GM21515 (cell line): ENCODE data around the gene FGF6.
"Not testable (repeated sequence)": the region's sequence is repeated elsewhere in the genome, so short reads cannot be mapped to it uniquely, and the experiment has no call there.

Experiments used
- ATAC-seq: cut with Tn5 transposase; IDR thresholded peaks from one replicate; pipeline ENCODE4 v1.9.1; 2021; ENCODE audit not compliant: unreplicated experiment

FGF6 gene, protein sequence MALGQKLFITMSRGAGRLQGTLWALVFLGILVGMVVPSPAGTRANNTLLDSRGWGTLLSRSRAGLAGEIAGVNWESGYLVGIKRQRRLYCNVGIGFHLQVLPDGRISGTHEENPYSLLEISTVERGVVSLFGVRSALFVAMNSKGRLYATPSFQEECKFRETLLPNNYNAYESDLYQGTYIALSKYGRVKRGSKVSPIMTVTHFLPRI

DNA sequence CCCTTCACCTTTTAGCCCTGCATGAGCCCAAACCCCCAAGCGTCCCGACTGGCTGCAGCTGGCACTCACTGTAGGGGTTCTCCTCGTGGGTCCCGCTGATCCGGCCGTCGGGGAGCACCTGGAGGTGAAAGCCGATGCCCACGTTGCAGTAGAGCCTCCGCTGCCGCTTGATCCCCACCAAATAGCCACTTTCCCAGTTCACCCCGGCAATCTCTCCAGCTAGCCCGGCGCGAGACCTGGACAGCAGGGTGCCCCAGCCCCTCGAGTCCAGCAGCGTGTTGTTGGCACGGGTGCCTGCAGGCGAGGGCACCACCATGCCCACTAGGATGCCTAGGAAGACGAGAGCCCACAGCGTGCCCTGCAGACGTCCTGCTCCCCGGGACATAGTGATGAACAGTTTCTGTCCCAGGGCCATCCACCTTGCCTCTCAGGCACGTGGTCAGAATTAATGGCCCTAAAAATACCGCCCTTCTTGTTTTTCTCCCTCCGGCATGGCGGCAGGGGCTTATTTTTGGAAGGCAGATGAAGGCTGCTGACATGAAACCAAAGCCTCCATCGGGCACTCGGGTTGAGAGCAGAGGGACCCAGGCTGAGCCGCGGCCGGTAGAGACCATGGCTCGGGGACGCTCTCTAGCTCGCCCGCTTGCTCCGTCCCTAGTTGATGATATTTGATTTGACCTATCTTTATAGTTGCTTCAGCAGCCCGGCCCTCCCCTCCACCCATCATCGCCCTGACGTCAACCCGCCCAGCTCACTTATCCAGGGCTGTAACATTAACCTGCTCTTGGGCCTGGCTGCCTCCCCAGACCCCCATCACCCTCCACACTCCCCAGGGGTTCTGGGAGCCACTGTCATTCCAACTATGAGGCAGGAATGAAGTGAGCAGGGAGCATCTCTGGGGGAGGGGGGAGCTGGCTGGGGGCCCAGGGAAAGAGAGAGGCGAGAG is at the start of gene FGF6:
Gene FGF6, minus strand, starts transcription at position 660 of the 946 bp plus-strand sequence. Its CDS starts 245 bp downstream, at position 415.
- ATAC-seq, result no peak

DNA sequence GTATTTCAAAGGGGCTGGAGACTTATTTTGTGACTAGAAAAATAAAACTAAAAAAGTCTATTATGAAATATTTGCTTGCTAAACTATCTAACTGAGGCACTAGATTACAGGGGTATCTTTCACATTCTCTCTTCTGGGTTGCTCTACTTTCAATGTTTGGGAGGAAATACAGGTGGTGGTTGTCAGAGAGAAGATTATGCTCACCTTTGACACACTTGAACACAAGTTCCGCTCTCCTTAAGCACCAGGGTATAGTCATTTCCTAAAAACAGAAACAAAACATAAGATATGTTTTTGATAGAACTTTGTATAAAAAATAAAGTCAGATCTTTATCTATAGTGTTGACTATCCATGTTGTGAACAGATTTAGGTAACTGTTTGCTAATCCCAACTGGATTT is 45.4 kb upstream of the FGF6 start:
- ATAC-seq, result no peak

DNA sequence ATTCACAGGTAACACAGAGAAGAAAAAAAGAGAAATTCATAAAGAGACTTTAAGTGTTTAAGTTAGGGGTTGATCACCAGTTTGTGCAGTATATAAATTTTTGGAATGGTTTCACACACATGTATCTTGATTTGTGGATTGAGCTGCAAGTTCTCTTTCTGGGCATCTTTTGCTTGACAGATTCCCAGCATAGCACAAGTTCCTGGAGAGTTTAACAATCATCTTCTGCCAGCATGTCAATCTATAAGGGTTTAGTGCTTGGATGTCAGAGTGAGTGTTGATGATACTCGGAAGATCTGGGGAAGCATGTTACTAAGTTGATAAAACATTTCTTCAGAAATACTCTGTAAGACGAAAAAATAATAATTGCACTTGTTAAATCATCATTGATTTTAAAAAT is 43.9 kb upstream of the FGF6 start:
- ATAC-seq, result no peak

DNA sequence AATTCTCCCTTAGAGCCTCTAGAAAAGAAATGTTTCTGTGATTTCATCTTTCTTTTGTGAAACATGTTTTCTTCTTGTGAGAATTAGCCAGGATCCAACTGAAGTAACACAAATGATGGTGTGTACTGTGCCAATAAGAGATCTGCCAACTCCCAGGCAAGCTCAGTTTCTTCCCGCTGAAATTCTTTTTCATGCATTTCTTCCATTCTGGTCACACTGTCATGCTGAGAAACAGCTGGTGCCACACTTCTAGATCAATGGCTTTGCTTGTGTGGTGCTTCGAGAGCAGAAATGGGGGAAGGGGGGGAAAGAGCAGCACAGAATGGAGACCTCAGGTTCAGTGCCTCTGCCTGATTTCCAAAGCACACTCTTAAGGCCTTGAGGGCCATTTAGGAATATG is 41.4 kb upstream of the FGF6 start:
- no peak for ATAC-seq

DNA sequence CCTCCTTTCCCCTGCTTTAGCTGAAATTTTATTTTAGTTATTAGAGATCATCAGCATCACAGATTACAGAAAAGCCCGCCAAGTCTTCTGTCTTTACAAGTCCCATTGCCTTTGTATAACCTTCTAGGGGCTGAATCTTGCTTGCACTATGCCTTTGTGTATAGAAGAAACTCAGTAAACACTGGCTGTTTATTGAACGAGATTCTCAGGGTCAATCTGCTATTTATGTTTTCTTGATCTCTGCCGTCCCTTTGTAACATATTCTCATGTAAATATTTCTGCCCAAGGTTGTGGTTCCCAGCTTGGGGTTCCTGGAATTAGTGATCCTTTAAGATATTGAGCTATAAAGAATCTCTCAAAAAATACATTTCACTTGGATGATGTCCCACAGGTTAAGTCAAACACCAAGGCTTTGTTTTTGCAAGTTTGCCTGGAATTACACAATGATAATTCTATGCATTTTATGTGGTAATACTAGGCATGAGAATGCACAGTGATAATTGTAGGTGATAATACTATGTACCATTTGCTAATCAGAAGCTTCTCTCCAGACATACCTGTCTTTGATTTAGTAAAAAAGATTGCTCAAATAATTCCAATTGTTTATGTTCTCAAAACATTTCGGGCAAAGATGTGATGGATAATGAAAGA is 40.6 kb upstream of the FGF6 start:
- no peak for ATAC-seq

DNA sequence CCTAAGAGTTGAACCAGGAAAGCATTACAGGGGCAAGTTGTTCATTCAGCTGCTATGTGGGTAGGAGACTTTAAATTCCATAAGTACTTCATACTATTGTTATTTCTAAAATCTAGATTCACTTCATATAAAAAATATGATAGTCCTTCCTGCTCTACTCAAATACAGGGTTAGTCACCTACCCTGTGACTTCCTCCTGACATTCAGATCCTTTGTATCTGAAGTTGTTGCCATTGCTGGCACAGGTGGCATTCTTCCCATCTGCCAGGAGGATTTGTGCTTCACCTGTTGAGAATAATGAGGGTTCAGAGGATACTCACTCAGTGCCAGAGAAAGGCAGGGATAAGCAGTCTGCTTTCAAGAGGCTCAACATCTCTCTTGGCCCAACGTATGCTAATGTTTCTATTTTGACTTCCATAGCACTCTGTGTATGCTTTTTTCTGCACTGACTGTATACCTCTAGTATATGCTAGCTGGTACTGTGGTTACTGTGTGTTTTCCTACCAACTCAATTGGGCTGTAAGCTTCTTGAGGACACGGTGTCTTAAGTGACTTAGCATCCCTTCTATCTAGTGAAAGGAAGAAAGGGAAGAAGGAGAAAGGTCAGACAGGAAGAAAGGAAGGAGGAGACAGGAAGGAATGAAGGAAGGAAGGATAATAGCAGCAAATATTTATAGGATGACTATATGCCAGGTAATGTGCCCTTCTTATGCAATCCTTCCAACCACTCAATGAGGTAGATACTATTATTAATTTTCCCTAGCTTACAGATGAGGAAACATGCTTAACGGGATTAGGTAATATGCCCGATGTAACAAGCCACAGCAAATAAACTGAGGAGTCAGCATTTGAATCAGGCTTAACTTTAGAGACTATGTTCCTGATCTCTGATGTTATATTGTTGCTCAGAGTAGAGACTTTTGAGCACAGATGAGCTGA is 38.5 kb upstream of the FGF6 start:
- no peak for ATAC-seq

DNA sequence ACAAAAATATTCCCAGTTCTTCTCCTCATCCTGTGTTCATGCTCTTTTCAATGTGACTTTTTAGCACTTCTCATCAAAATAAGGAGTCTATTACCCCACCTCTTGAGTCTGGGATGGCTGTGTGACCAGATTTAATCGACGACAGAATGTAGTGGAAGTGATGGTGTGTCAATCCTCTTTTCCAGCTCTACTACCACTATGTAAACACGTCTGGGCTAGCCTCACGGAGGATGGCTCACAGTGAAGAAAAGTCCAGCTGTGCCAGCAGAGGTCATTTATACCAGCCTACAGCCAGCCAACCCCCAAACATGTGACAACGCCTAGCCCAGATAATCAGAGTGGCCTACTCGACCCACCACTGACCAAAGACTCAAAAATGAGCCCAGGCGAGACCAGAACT is 37.3 kb upstream of the FGF6 start:
- no peak for ATAC-seq

DNA sequence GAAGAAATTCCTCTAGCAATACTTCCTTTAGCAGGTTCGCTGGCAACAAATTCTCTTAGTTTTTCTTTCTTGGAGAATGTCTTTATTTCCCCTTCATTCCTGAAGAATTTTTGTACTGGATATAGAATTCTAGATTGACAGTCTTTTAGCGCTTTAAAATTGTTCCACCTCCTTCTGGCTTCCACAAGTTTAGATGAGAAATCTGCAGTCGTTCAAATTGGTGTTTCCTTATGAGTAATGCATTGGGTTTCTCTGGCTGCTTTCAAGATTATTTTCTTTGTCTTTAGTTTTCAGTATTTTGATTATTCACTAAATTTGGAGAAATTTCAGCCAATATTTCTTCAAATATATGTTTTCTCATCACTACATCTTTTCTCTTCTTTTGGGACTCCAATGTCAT is 33.3 kb upstream of the FGF6 start:
- ATAC-seq, result no peak

DNA sequence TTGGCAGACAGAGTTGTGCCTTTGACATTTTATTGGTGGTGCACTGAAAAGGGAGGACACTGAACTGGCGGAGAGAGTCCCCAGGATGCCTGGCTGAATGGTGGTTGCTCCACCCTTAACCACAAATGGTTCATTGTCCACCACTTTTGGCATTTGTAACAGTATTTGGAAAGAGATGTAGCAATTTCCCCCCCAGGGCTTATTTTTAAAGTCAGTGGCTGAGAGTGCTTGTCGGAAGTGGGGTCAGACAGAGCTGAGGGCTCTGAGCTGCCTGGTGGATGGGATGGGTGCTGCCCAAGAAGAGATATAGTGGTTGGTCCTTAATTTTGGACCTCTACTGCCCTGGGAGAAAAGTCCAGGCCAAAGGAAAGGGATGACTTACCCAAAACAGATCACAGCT is 31.5 kb upstream of the FGF6 start:
- no peak for ATAC-seq

DNA sequence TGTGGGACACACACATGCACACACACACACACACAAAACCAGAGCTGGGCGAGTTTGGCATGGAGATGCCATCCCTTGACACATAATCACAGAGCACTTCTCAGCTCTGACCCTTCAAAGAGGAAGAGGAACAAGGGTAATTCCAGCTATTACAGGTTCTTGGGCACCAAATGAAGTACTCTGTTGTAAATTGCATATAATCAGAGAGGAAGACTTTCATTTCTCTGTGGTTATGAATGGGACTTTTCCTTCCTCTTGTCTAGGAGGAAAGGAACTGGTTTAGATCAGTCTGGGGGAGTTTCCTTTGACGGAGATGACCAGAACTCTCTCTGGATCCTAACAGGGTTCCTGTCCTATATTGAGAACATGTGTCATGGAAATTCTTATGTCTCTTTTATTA is 26.4 kb upstream of the FGF6 start:
- ATAC-seq, result no peak

DNA sequence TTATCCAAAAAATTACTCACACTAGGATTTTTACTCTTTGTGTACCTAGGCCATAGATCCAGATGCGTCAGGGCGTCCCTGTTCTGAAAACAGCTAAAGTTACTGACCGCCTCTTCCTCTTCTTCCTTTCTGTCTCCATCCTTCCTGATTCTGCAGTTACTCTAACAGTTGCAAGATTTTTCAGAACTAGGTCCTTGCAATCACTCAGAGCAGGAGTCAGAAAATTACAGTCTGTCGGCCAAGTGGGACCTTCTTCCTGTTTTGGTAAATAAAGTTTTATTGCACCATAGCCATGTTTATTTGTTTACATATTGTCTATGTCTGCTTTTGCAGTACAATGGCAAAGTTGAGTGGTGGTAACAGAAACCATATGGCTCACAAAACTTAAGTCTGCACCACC is 25.6 kb upstream of the FGF6 start:
- ATAC-seq, result no peak

DNA sequence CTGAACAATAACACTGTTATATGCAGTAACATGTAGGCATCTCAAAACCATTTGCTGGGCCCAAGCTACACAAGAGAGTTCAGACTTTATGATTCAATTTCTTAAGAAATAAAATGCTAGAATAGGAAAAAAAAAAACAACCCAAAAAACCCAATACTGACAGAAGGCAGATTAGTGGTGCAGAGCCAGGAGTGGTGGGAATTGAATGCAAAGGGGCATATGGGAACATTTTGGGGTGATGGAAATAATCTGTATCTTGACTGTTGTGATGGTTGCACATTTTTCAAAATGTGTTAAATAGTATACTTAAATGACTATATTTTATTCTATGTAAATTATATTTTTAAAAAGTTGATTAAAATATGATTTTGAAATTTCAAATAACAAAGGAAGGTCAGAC is 23.4 kb upstream of the FGF6 start:
- ATAC-seq, result no peak

DNA sequence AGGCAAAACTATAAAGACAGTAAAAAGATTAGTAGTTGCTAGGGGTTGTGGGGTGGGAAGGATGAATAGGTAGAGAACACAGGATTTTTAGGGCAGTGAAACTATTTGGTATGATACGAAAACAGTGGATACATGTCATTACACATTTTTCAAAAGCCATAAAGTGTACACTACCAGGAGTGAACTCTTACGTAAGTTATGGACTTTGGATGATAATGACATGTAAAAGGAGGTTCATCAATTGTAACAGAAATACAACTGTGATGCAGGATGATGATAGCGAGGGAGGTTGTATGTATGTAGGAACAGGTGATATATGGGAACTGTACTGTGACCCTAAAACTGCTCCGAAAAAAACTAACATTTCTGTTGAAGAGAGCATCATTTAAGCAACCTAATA is 15.1 kb upstream of the FGF6 start:
- no peak for ATAC-seq

DNA sequence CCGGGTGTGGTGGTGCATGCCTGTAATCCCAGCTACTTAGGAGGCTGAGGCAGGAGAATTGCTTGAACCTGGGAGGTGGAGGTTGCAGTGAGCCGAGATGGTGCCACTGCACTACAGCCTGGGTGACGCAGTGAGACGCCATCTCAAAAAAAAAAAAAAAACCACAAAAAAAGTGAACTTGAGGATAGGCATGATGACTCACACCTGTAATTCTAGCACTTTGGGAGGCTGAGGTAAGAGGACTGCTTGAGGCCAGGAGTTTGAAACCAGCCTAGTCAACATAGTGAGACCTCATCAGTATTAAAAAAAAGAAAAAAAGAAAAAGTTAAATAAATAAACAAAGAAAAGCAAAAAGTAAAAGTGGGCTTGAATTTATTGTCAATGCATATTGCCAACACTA is 10.2 kb upstream of the FGF6 start:
- not testable (repeated sequence) for ATAC-seq

DNA sequence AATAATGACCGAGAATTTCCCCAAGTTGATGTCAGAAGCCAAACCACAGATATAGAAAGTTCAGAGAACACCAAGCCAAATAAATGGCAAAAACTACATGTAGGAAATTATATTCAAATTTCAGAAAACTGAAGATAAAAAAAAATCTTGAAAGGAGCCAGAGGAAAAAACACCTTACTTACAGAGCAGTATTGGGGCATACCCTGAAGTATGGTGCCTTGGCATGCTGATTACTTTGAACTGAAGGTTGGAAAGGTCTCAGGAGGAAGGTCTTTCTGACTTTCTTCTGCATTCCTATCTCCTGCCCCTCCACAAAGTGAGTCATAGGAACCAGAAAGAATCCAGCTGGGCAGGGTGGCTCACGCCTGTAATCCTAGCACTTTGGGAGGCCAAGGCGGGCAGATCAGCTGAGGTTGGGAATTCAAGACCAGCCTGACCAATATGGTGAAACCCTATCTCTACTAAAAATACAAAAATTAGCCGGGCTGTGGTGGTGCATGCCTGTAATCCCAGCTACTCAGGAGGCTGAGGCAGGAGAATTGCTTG is 8.8 kb upstream of the FGF6 start:
- no peak for ATAC-seq

DNA sequence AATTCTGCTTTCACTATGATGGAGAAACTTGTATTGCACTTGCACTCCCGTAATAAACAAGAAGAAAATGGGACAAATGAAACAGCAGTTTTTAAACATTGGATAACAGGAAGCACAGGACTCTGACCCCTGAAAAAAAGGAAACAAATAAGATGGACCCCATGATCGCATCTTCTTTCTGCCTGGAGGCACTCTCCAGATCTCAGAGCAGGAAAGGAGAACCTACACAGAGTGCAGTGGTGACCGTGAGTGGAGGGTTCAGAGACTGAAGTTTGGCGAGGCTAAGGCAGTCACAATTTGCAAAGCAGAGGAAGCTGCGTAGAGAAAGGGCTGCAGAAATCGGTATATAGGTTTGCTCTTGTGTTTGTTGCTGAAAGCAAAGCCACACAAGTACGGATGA is 6.1 kb upstream of the FGF6 start:
- ATAC-seq, result no peak

DNA sequence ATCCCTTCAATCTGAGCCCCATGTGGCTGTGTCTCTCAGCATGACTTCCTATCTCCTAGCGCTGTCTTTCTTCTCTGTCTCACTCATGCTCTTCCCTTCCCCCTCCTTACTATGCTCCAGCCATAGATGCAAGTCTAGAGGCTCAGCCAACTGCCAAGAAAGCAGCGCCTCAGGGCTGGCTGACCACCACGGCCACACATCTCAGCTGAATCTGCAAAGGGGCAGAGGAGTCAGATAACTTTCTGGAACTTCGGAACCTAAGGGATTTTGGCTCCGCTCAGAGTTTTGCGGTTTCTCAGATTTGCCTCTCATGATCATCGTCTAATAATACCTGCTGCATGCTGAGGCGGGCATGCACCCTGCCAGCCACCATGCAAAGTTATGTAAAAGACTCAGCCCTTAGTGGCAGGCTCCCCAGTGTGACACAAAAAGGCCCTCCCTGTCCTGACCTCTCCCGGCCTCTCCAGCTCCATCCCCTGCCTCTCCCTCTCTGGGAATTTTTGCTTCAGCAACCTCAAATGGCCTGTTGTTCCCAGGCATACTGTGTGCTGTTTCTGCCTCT is 5.0 kb upstream of the FGF6 start:
- ATAC-seq, result no peak

DNA sequence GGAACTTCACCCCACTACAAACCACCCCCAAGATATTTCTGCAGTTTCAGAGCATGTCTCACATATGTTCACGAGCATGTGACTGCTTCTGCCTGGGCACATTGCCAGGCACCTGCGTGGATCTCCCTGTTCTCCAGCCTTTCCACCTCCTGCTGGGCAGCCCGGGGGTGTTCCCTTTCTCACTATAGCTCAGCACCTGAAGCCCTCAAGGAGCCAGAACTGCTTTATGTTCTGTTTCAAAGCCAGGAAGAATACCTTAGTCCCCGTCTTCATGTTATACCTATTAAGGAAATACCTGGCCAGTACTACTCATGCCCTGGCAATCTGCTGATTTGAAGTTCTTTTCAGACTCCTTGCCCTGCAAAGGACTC is 4.2 kb upstream of the FGF6 start:
- ATAC-seq, result no peak

DNA sequence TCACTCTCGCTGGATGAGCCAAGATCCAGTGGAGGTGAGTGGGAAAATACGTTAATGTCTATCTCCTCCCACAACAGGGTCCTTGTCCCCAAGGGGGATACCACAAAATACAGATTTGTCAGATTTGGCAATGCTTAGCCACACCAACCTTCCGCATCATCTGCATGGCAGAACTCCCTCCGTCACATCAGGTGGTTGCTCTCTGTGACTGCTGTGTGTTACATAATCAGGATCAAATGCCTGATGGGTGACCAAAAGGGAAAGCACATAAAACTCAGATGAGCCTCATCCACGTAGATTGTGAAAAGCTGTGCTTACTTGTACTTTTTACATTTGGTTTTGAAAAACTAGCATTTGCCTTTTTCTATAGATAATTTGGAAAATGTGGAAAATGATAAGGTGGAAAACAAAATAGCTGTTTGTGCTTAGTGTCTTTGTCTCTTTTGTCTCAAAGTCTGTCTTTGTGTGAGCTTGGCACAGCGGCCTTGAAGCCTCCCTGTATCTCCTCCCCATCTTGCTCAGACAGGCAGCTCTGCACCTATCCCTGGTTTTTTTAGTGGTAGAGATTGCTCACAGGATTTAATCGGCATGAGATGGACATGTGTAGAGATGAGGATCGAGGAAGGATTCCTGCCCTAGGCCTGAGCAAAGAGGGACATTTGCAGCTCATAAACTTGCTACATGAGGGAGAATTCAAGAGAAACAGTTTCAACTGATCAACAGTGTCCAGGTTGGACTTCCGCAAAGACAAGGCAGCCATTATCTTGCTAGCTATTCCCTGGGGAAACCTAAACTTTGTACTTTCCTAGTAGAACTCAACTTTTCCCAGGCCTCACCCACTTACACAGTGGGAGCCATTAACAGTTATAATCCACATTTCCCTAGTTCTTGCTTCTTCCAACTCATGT is 3.6 kb upstream of the FGF6 start:
- ATAC-seq, result no peak
